WTC11 (cell line): ENCODE results near the gene ZNF609. TPM values are rescaled to one million over a fixed set of nuclear protein-coding genes. Genes with fewer than 3 reads are reported as not detected.

ENCODE experiments used
- ATAC-seq: fragments of 200-7000 bp; cut with Tn5 transposase; 2 replicates; pipeline ENCODE4 v1.10.0; 2021; ENCODE audit warnings: mild to moderate bottlenecking, moderate library complexity
- CTCF ChIA-PET: fragments of 300-600 bp; sonication (Branson Sonifier 250); formaldehyde crosslinking; loops from one replicate; lab custom pipeline; 2021; ENCODE audit warnings: antibody characterized with exemption; lab: Charles Lee
- POLR2A ChIA-PET: fragments of 350-600 bp; sonication (Branson Sonifier 250); formaldehyde crosslinking; loops from one replicate; lab custom pipeline; 2021; ENCODE audit warnings: antibody characterized with exemption; lab: Charles Lee
- DNase-seq: peaks from one replicate; pipeline ENCODE4 v3.0.0; 2021; ENCODE audit warnings: low spot score
- H3K27ac Mint-ChIP-seq: 2 replicates; pipeline ENCODE4 v1.8.0; 2021; ENCODE audit warnings: mixed read lengths
- H3K27me3 Mint-ChIP-seq: 2 replicates; pipeline ENCODE4 v1.8.0; 2021; ENCODE audit warnings: low read depth, mild to moderate bottlenecking, moderate library complexity, mixed read lengths
- H3K36me3 Mint-ChIP-seq: 2 replicates; pipeline ENCODE4 v1.8.0; 2021; ENCODE audit warnings: mixed read lengths
- H3K4me1 Mint-ChIP-seq: 2 replicates; pipeline ENCODE4 v1.8.0; 2022; ENCODE audit warnings: mixed read lengths
- H3K4me3 Mint-ChIP-seq: 2 replicates; pipeline ENCODE4 v1.8.0; 2021; ENCODE audit warnings: mild to moderate bottlenecking, moderate library complexity, mixed read lengths
- H3K9me3 Mint-ChIP-seq: 2 replicates; pipeline ENCODE4 v1.8.0; 2021; ENCODE audit warnings: mixed read lengths
- ATF1 ChIP-seq: sonication (generic); formaldehyde crosslinking; IDR thresholded peaks from 2 replicates; pipeline ENCODE4 v1.8.1; 2023; ENCODE audit warnings: mild to moderate bottlenecking, moderate library complexity, missing genetic modification reagents
- ESRRA ChIP-seq: sonication (generic); formaldehyde crosslinking; IDR thresholded peaks from 2 replicates; pipeline ENCODE4 v1.8.1; 2022; ENCODE audit warnings: mild to moderate bottlenecking, missing genetic modification reagents, borderline replicate concordance
- ETV6 ChIP-seq: sonication (generic); formaldehyde crosslinking; IDR thresholded peaks from 2 replicates; pipeline ENCODE4 v1.8.1; 2022; ENCODE audit warnings: mild to moderate bottlenecking, missing genetic modification reagents
- MXD4 ChIP-seq: fragments of 250-450 bp; sonication (Bioruptor Pico); IDR thresholded peaks from 2 replicates; pipeline ENCODE4 v1.8.0; 2021; ENCODE audit warnings: mild to moderate bottlenecking, moderate library complexity, borderline replicate concordance
- NR2C2 ChIP-seq: sonication (generic); formaldehyde crosslinking; IDR thresholded peaks from 2 replicates; pipeline ENCODE4 v1.8.0; 2022; ENCODE audit warnings: mild to moderate bottlenecking, missing genetic modification reagents
- RORB ChIP-seq: fragments of 250-450 bp; sonication (Bioruptor Pico); IDR thresholded peaks from 2 replicates; pipeline ENCODE4 v1.9.0; 2021; ENCODE audit warnings: mild to moderate bottlenecking
- SP1 ChIP-seq: sonication (generic); formaldehyde crosslinking; conservative IDR thresholded peaks from 2 replicates; pipeline ENCODE4 v1.8.1; 2022; ENCODE audit warnings: missing genetic modification reagents
- ZNF317 ChIP-seq: sonication (generic); formaldehyde crosslinking; IDR thresholded peaks from 2 replicates; pipeline ENCODE4 v1.8.1; 2023; ENCODE audit warnings: low read depth, mild to moderate bottlenecking, moderate library complexity, missing genetic modification reagents, borderline replicate concordance
- ZNF671 ChIP-seq: fragments of 250-450 bp; sonication (Bioruptor Pico); IDR thresholded peaks from 2 replicates; pipeline ENCODE4 v1.8.0; 2021; ENCODE audit warnings: mild to moderate bottlenecking
- total RNA-seq: library from RNA; stranded (reverse); gene quantifications from 3 replicates; pipeline ENCODE4 v1.2.3, GENCODE V29; 2021
- TF ChIP-seq, protein P1 (sequence below): sonication (generic); formaldehyde crosslinking; IDR thresholded peaks from 2 replicates; pipeline ENCODE4 v1.8.0; 2022; ENCODE audit warnings: missing genetic modification reagents
- TF ChIP-seq, protein P2 (sequence below): sonication (generic); formaldehyde crosslinking; IDR thresholded peaks from 2 replicates; pipeline ENCODE4 v1.8.0; 2022; ENCODE audit warnings: mild to moderate bottlenecking, missing genetic modification reagents
- TF ChIP-seq, protein P3 (sequence below): fragments of 200-600 bp; IDR thresholded peaks from 2 replicates; pipeline ENCODE4 v1.8.0; 2022; ENCODE audit warnings: antibody characterized with exemption
- TF ChIP-seq, protein P4 (sequence below): sonication (generic); formaldehyde crosslinking; IDR thresholded peaks from 2 replicates; pipeline ENCODE4 v1.8.1; 2023; ENCODE audit warnings: mild to moderate bottlenecking, missing genetic modification reagents
- TF ChIP-seq, protein P5 (sequence below): sonication (generic); formaldehyde crosslinking; IDR thresholded peaks from 2 replicates; pipeline ENCODE4 v1.8.0; 2022; ENCODE audit warnings: mild to moderate bottlenecking, missing genetic modification reagents
- TF ChIP-seq, protein P6 (sequence below): fragments of 250-450 bp; sonication (Bioruptor Pico); IDR thresholded peaks from 2 replicates; pipeline ENCODE4 v1.9.0; 2021; ENCODE audit warnings: mild to moderate bottlenecking, borderline replicate concordance
- TF ChIP-seq, protein P7 (sequence below): sonication (generic); formaldehyde crosslinking; IDR thresholded peaks from 2 replicates; pipeline ENCODE4 v1.8.1; 2022; ENCODE audit warnings: mild to moderate bottlenecking, moderate library complexity, missing genetic modification reagents

The ZNF609 gene
- total RNA-seq, 1 experiment from 2014 or later: 47.4 TPM

DNA sequence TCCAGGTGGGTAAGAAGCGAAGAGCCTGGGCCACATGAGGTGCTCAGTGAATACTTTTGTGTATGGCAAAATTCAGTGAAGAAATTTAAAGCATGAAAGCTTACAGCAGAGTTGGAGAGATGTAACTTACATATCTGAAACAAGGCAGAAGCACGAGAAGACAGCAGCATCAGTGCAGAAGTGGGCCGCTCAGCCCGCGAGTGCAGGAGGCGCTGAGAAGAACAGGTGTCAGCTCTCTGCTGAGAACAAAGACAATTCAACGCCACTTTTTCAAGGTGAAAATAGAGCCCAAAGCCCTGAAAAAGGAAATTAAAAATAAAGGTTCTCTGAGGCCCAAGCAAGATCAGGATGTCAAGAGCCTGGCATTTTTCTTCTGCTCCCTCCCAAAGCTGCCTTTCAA is 256.8 kb downstream of the ZNF609 start:
- H3K4me3 Mint-ChIP-seq: no peak overlapping the region
- no peaks in the 10 kb centered on the region for H3K27me3 Mint-ChIP-seq
- ChIA-PET POLR2A (interaction anchor here (0.6 to 0.9 kb wide), 2 partner anchors 18 to 109 kb away, joined by 3 read pairs; partner anchors contain the start of gene PIF1), CTCF (interaction anchor here (1.5 kb wide), 1 partner anchor 11 kb away, joined by 6 read pairs; no protein-coding TSS in a partner anchor)
- peaks cover 5% of the 10 kb centered on the region; the same call in 1 of the 2 replicates for H3K4me1 Mint-ChIP-seq
- H3K36me3 Mint-ChIP-seq: peaks cover 69% of the 10 kb centered on the region
- ATAC-seq (no peak), DNase-seq (no peak)
- H3K27ac Mint-ChIP-seq: peak overlapping the region; percentile 11; the same call in 1 of the 2 replicates
- TF ChIP-seq ETV6 (CRISPR knock-in tag) (no peak), SP1 (CRISPR knock-in tag) (no peak), ATF1 (CRISPR knock-in tag) (no peak), ZNF671 (CRISPR knock-in tag) (no peak), ESRRA (no peak), MXD4 (CRISPR knock-in tag) (no peak), ZNF317 (CRISPR knock-in tag) (no peak), RORB (no peak), NR2C2 (CRISPR knock-in tag) (no peak)
- TF ChIP-seq, protein P1, sequence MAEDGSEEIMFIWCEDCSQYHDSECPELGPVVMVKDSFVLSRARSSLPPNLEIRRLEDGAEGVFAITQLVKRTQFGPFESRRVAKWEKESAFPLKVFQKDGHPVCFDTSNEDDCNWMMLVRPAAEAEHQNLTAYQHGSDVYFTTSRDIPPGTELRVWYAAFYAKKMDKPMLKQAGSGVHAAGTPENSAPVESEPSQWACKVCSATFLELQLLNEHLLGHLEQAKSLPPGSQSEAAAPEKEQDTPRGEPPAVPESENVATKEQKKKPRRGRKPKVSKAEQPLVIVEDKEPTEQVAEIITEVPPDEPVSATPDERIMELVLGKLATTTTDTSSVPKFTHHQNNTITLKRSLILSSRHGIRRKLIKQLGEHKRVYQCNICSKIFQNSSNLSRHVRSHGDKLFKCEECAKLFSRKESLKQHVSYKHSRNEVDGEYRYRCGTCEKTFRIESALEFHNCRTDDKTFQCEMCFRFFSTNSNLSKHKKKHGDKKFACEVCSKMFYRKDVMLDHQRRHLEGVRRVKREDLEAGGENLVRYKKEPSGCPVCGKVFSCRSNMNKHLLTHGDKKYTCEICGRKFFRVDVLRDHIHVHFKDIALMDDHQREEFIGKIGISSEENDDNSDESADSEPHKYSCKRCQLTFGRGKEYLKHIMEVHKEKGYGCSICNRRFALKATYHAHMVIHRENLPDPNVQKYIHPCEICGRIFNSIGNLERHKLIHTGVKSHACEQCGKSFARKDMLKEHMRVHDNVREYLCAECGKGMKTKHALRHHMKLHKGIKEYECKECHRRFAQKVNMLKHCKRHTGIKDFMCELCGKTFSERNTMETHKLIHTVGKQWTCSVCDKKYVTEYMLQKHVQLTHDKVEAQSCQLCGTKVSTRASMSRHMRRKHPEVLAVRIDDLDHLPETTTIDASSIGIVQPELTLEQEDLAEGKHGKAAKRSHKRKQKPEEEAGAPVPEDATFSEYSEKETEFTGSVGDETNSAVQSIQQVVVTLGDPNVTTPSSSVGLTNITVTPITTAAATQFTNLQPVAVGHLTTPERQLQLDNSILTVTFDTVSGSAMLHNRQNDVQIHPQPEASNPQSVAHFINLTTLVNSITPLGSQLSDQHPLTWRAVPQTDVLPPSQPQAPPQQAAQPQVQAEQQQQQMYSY (CRISPR knock-in tag): no peak
- TF ChIP-seq, protein P2, sequence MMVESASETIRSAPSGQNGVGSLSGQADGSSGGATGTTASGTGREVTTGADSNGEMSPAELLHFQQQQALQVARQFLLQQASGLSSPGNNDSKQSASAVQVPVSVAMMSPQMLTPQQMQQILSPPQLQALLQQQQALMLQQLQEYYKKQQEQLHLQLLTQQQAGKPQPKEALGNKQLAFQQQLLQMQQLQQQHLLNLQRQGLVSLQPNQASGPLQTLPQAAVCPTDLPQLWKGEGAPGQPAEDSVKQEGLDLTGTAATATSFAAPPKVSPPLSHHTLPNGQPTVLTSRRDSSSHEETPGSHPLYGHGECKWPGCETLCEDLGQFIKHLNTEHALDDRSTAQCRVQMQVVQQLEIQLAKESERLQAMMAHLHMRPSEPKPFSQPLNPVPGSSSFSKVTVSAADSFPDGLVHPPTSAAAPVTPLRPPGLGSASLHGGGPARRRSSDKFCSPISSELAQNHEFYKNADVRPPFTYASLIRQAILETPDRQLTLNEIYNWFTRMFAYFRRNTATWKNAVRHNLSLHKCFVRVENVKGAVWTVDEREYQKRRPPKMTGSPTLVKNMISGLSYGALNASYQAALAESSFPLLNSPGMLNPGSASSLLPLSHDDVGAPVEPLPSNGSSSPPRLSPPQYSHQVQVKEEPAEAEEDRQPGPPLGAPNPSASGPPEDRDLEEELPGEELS (CRISPR knock-in tag): no peak
- TF ChIP-seq, protein P3, sequence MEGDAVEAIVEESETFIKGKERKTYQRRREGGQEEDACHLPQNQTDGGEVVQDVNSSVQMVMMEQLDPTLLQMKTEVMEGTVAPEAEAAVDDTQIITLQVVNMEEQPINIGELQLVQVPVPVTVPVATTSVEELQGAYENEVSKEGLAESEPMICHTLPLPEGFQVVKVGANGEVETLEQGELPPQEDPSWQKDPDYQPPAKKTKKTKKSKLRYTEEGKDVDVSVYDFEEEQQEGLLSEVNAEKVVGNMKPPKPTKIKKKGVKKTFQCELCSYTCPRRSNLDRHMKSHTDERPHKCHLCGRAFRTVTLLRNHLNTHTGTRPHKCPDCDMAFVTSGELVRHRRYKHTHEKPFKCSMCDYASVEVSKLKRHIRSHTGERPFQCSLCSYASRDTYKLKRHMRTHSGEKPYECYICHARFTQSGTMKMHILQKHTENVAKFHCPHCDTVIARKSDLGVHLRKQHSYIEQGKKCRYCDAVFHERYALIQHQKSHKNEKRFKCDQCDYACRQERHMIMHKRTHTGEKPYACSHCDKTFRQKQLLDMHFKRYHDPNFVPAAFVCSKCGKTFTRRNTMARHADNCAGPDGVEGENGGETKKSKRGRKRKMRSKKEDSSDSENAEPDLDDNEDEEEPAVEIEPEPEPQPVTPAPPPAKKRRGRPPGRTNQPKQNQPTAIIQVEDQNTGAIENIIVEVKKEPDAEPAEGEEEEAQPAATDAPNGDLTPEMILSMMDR: no peak
- TF ChIP-seq, protein P4, sequence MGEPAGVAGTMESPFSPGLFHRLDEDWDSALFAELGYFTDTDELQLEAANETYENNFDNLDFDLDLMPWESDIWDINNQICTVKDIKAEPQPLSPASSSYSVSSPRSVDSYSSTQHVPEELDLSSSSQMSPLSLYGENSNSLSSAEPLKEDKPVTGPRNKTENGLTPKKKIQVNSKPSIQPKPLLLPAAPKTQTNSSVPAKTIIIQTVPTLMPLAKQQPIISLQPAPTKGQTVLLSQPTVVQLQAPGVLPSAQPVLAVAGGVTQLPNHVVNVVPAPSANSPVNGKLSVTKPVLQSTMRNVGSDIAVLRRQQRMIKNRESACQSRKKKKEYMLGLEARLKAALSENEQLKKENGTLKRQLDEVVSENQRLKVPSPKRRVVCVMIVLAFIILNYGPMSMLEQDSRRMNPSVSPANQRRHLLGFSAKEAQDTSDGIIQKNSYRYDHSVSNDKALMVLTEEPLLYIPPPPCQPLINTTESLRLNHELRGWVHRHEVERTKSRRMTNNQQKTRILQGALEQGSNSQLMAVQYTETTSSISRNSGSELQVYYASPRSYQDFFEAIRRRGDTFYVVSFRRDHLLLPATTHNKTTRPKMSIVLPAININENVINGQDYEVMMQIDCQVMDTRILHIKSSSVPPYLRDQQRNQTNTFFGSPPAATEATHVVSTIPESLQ: no peak
- TF ChIP-seq, protein P5, sequence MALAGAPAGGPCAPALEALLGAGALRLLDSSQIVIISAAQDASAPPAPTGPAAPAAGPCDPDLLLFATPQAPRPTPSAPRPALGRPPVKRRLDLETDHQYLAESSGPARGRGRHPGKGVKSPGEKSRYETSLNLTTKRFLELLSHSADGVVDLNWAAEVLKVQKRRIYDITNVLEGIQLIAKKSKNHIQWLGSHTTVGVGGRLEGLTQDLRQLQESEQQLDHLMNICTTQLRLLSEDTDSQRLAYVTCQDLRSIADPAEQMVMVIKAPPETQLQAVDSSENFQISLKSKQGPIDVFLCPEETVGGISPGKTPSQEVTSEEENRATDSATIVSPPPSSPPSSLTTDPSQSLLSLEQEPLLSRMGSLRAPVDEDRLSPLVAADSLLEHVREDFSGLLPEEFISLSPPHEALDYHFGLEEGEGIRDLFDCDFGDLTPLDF (CRISPR knock-in tag): no peak
- TF ChIP-seq, protein P6, sequence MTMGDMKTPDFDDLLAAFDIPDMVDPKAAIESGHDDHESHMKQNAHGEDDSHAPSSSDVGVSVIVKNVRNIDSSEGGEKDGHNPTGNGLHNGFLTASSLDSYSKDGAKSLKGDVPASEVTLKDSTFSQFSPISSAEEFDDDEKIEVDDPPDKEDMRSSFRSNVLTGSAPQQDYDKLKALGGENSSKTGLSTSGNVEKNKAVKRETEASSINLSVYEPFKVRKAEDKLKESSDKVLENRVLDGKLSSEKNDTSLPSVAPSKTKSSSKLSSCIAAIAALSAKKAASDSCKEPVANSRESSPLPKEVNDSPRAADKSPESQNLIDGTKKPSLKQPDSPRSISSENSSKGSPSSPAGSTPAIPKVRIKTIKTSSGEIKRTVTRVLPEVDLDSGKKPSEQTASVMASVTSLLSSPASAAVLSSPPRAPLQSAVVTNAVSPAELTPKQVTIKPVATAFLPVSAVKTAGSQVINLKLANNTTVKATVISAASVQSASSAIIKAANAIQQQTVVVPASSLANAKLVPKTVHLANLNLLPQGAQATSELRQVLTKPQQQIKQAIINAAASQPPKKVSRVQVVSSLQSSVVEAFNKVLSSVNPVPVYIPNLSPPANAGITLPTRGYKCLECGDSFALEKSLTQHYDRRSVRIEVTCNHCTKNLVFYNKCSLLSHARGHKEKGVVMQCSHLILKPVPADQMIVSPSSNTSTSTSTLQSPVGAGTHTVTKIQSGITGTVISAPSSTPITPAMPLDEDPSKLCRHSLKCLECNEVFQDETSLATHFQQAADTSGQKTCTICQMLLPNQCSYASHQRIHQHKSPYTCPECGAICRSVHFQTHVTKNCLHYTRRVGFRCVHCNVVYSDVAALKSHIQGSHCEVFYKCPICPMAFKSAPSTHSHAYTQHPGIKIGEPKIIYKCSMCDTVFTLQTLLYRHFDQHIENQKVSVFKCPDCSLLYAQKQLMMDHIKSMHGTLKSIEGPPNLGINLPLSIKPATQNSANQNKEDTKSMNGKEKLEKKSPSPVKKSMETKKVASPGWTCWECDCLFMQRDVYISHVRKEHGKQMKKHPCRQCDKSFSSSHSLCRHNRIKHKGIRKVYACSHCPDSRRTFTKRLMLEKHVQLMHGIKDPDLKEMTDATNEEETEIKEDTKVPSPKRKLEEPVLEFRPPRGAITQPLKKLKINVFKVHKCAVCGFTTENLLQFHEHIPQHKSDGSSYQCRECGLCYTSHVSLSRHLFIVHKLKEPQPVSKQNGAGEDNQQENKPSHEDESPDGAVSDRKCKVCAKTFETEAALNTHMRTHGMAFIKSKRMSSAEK (CRISPR knock-in tag): no peak
- TF ChIP-seq, protein P7, sequence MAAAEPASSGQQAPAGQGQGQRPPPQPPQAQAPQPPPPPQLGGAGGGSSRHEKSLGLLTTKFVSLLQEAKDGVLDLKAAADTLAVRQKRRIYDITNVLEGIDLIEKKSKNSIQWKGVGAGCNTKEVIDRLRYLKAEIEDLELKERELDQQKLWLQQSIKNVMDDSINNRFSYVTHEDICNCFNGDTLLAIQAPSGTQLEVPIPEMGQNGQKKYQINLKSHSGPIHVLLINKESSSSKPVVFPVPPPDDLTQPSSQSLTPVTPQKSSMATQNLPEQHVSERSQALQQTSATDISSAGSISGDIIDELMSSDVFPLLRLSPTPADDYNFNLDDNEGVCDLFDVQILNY (CRISPR knock-in tag): no peak
- H3K9me3 Mint-ChIP-seq: no peaks in the 10 kb centered on the region
